HG02588 (cell line): ENCODE results near the gene CHODL.

ENCODE experiments used
- ATAC-seq: cut with Tn5 transposase; IDR thresholded peaks from one replicate; pipeline ENCODE4 v1.9.1; 2021; ENCODE audit warnings: mild to moderate bottlenecking, moderate library complexity; ENCODE audit not compliant: unreplicated experiment

The CHODL gene, protein sequence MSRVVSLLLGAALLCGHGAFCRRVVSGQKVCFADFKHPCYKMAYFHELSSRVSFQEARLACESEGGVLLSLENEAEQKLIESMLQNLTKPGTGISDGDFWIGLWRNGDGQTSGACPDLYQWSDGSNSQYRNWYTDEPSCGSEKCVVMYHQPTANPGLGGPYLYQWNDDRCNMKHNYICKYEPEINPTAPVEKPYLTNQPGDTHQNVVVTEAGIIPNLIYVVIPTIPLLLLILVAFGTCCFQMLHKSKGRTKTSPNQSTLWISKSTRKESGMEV

GRCh38 chr21:18244671-18245463 lies at the start of gene CHODL:
TSS of gene CHODL (plus strand) at chr21:18244833. CDS start at chr21:18245224, 391 bp downstream.
- ATAC-seq: no peak

- ATAC-seq: no peak
These were observed 39.7 kb upstream of the CHODL start for GRCh38 chr21:18204931-18205330.

GRCh38 chr21:18218331-18218730 lies 26.3 kb upstream of the CHODL start:
- no peak for ATAC-seq

DNA sequence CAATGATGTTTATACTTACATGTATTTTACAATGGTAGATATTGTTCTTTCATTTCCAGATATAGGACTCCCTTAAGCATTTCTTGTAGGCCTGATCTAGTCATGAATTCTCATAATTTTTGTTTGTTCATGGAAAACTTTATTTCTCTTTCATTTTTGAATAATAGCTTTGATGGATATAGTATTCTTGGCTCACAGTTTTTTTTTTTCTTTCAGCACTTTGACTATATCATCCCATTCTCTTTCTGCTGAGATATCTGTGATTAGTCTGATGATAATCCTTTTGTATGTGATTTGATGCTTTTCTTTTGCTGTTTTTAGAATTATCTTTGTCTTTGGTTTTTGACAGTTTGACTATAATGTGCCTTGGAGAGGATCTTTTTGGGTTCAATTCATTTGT lies 24.1 kb upstream of the CHODL start:
- no peak for ATAC-seq

- ATAC-seq: no peak
These were observed 22.3 kb upstream of the CHODL start for GRCh38 chr21:18222346-18222745.

GRCh38 chr21:18228060-18228739 lies 16.4 kb upstream of the CHODL start:
- ATAC-seq: no peak

DNA sequence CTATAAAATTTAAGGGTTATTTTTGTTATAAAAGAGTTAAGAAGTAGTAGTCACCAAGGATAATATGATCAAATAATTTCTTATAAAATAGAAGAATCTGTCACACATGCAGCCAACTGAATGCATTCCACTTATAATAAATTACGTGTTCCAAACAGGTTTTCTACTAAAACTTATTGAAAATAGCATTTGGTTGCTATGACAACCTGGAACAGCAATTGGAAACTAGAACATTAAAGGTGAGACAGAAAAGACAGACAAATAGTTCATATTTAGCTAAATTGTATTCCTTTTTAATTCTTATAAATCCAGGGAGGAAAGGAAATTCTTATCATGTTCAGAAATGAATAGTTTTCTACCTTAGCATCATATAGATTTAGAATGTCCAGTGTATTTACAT lies 9.1 kb upstream of the CHODL start:
- ATAC-seq: no peak

- ATAC-seq: no peak
These were observed 883 bp downstream of the CHODL start for GRCh38 chr21:18245464-18245967.

- no peak for ATAC-seq
These were observed 3.5 kb downstream of the CHODL start for GRCh38 chr21:18248171-18248570.

- ATAC-seq: no peak
These were observed 5.0 kb downstream of the CHODL start for GRCh38 chr21:18249672-18250071.

GRCh38 chr21:18251065-18251464 lies 6.4 kb downstream of the CHODL start:
- ATAC-seq: no peak

DNA sequence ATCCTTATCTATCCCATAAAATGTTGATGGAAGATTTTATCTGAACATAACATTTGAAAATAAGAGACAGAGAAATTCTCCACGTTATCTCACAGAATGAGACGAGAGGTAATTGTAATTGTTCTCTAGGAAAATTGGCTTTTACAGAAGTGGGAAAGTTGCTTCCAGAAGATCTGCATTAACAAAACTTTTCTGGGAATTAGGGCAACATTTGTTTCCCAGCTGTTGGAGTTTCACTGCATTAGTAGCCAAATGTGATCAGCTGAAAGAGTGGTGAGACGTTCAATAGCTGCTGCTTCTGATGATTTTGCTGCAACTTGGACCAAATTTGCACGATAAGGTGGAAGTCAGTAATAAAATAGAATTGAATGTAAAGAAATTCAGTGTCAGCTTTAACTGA lies 7.6 kb downstream of the CHODL start:
- no peak for ATAC-seq

- no peak for ATAC-seq
These were observed 8.0 kb downstream of the CHODL start for GRCh38 chr21:18252680-18253079.

- no peak for ATAC-seq
These were observed 8.6 kb downstream of the CHODL start for GRCh38 chr21:18253221-18253620.

DNA sequence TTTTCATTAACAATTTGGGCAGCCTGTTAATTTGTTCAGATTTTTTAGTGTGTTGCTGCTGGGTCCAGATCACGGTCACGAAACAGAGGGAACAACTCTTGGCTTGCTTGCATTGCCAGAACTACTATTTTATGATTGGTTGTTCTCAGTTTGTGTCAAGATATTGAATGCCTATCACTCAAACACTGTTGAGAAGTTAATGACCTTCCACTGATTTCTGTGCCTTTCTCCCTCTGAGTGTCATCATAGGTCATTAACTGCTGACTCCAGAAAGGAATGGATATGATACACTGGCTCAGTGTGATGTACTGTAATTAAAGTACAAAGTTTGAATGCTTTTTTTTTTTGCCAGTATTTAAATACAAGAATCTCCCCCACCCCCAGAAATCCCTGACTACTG lies 9.2 kb downstream of the CHODL start:
- ATAC-seq: no peak

DNA sequence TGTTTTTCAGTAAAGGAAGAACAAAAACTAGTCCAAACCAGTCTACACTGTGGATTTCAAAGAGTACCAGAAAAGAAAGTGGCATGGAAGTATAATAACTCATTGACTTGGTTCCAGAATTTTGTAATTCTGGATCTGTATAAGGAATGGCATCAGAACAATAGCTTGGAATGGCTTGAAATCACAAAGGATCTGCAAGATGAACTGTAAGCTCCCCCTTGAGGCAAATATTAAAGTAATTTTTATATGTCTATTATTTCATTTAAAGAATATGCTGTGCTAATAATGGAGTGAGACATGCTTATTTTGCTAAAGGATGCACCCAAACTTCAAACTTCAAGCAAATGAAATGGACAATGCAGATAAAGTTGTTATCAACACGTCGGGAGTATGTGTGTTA lies 21.3 kb downstream of the CHODL start:
- no peak for ATAC-seq

DNA sequence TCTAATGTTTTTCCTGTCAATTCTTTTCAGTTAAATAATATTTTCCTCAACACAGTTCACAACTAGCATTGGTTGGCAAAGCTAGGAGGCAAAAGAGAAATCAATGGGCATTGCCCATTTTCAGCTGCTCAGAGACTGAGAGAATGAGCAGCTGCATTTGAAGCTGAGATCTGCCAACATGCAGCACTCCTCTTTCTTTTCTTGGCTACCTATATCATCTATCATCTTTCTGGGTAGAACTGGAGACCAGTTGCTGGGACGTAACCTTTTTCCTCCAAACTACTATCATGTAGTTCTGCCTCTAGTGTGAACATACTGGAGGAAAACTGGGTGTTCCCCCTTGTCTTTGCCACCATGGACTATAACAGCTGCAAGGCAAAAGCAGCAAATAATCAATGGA lies 22.9 kb downstream of the CHODL start:
- ATAC-seq: no peak

- ATAC-seq: no peak
These were observed 24.3 kb downstream of the CHODL start for GRCh38 chr21:18268906-18269305.

- ATAC-seq: no peak
These were observed 25.2 kb downstream of the CHODL start for GRCh38 chr21:18269856-18270255.

- no peak for ATAC-seq
These were observed 28.8 kb downstream of the CHODL start for GRCh38 chr21:18273400-18273799.

DNA sequence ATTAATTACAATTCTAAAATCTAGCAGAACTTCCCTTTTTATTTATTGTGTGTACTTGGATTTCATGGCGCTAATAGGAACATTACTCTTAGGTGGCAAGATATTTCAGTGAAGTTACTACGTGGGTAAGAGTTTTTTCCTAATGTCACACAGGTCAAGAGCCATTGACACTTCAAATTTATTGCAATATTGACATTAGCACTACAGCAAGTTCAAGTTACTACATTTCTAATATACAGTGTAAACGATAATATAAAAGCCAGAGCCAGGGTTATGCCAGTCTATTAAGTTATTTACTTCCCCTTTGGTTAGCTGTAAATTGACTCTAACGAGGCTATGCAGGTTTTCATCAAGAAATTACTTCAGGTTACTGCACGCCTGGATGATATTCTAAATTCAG lies 29.7 kb downstream of the CHODL start:
- no peak for ATAC-seq

- no peak for ATAC-seq
These were observed 31.1 kb downstream of the CHODL start for GRCh38 chr21:18275781-18276180.
